Panc1 (cell line): ENCODE data around the gene C13orf42. TPM values are rescaled to one million over a fixed set of nuclear protein-coding genes. Genes with fewer than 3 reads are reported as not detected.

Source experiments
- ATAC-seq: fragments of 200-7000 bp; cut with Tn5 transposase; 2 replicates; pipeline ENCODE4 v1.9.1; 2020; ENCODE audit warnings: mild to moderate bottlenecking, moderate library complexity
- BruUV-seq: library from RNA; stranded (reverse); fragments of 400-500 nt; replicated peaks from 2 replicates; lab custom pipeline; 2021; lab: Mats Ljungman, UMichigan
- CTCF ChIA-PET: fragments of 300-600 bp; sonication (Branson Sonifier 250); formaldehyde crosslinking; loops from one replicate; lab custom pipeline; 2022; ENCODE audit warnings: antibody characterized with exemption; lab: Charles Lee
- POLR2A ChIA-PET: fragments of 300-600 bp; sonication (Branson Sonifier 250); formaldehyde crosslinking; loops from one replicate; lab custom pipeline; 2022; ENCODE audit warnings: antibody characterized with exemption; lab: Charles Lee
- DNase-seq: peaks from one replicate; pipeline ENCODE4 v3.0.0-alpha.2; 2010; ENCODE audit warnings: low read depth, low spot score
- H3K27ac ChIP-seq: 2 replicates; pipeline ENCODE4 v1.5.1; 2011; ENCODE audit warnings: mild to moderate bottlenecking, low read length, inconsistent platforms
- H3K27me3 ChIP-seq: fragments of 200-500 bp; sonication (Bioruptor generic); 2 replicates; pipeline ENCODE4 v1.6.0; 2014; ENCODE audit warnings: low read length, inconsistent platforms; ENCODE audit not compliant: control insufficient read depth, insufficient read depth
- H3K36me3 ChIP-seq: fragments of 200-500 bp; sonication (Bioruptor generic); 2 replicates; pipeline ENCODE4 v1.5.1; 2014; ENCODE audit warnings: inconsistent platforms, mild to moderate bottlenecking, low read length, moderate library complexity; ENCODE audit not compliant: control insufficient read depth, insufficient read depth
- H3K4me1 ChIP-seq: 2 replicates; pipeline ENCODE4 v1.5.1; 2011; ENCODE audit warnings: inconsistent platforms, mild to moderate bottlenecking, low read length, moderate library complexity; ENCODE audit not compliant: control insufficient read depth, insufficient read depth
- H3K4me3 ChIP-seq, 2 experiments: 2 replicates each; pipeline ENCODE4 v1.5.1; 2011 to 2012; ENCODE audit warnings: low read depth in 2 of 2, low read length in 2 of 2, mild to moderate bottlenecking in 2 of 2, inconsistent platforms in 1 of 2, moderate library complexity in 1 of 2
- H3K9me3 ChIP-seq: fragments of 200-500 bp; sonication (Bioruptor generic); 2 replicates; pipeline ENCODE4 v1.5.1; 2014; ENCODE audit warnings: low read depth, mild to moderate bottlenecking, inconsistent platforms, low read length, moderate library complexity; ENCODE audit not compliant: control insufficient read depth, insufficient read depth
- CTCF ChIP-seq: fragments of 450-650 bp; IDR thresholded peaks from 2 replicates; pipeline ENCODE4 v1.5.1; 2017; ENCODE audit warnings: mild to moderate bottlenecking
- POLR2AphosphoS5 ChIP-seq: IDR thresholded peaks from 2 replicates; pipeline ENCODE4 v1.6.1; 2012; ENCODE audit warnings: mild to moderate bottlenecking, low read depth, low read length, moderate library complexity
- REST ChIP-seq, 2 experiments: IDR thresholded peaks; 2 replicates each; pipeline ENCODE4 v1.6.1; 2011 to 2012; ENCODE audit warnings: low read depth in 2 of 2, control low read depth in 1 of 2, low read length in 1 of 2, mild to moderate bottlenecking in 1 of 2, moderate library complexity in 1 of 2; ENCODE audit not compliant: insufficient read depth in 1 of 2
- SIN3A ChIP-seq: IDR thresholded peaks from 2 replicates; pipeline ENCODE4 v1.6.1; 2012; ENCODE audit warnings: low read depth, mild to moderate bottlenecking, low read length, moderate library complexity, borderline replicate concordance; ENCODE audit not compliant: insufficient read depth
- TCF7L2 ChIP-seq: IDR thresholded peaks from 2 replicates; pipeline ENCODE4 v1.6.1; 2011; ENCODE audit warnings: mild to moderate bottlenecking, low read depth, low read length, inconsistent platforms
- in situ Hi-C: cut with HindIII; loops from 2 replicates; pipeline ENCODE4 v1.10.0; 2016; ENCODE audit warnings: low sequenced_read_pairs, low pct_unique_long_range_greater_than_20kb
- intact Hi-C: fragments of 100-400 bp; cut with micrococcal nuclease; formaldehyde crosslinking; loops from one replicate; pipeline ENCODE4 v1.10.0; 2022; ENCODE audit not compliant: unreplicated experiment
- total RNA-seq: library from RNA; stranded (reverse); gene quantifications from one replicate; pipeline ENCODE4 v1.2.1, GENCODE V29; 2021; ENCODE audit not compliant: unreplicated experiment

Gene C13orf42
- total RNA-seq, 1 experiment from 2014 or later, result not detected

DNA sequence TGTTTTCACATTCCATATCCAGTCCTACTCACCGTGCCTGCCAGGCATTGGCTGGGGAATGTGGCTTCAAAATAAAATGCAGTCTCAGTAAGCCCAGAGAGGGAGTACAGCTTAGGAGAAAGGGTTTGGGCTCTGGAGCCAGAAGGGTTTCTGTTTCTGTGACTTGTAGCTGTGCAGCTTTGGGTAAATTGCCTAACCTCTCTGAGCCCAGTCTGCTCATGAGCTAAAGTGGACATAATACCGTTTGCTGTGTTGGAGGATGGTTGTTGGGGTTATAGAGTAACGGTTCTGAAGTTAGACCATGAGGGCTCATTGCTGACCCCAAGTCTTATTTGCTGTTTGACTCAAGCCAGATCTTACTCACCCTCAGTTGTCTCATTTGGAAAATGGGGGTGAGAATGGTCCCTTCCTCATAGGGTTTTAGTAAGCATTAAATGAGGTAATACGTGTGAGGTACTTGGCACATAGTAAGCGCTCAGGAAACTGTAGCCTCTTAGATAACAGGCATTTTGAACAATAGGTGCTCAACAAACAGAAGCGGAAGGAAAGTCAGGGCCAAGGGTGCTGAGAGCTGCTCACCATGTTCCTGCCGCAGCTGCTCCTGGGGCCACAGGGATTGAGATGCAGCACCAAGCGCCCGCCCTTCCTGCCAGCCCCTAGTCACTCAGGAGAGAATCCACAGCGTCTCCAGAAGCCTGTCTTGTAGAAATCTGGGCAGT, 45.5 kb downstream of the C13orf42 start:
- H3K27ac ChIP-seq, result no peak overlapping the region
- no peaks in the 10 kb centered on the region for H3K9me3 ChIP-seq
- ChIA-PET CTCF (no interaction called here), POLR2A (no interaction called here)
- DNase-seq (no peak), ATAC-seq (no peak)
- BruUV-seq, result no TSS peak
- no peaks in the 10 kb centered on the region for H3K27me3 ChIP-seq
- intact Hi-C loops (no loop called here), in situ Hi-C loops (no loop called here)
- no peak overlapping the region for H3K4me3 ChIP-seq
- TF ChIP-seq SIN3A (no peak), CTCF (no peak), POLR2AphosphoS5 (no peak), REST (IDR thresholded peaks at IDR 0.05; ENCODE audit: insufficient read depth in 1 of 2, low read depth in 2 of 2, low read length in 1 of 2) (no peak), TCF7L2 (no peak)
- H3K4me1 ChIP-seq, result peaks cover 2% of the 10 kb centered on the region; the same call in 1 of the 2 replicates
- no peaks in the 10 kb centered on the region for H3K36me3 ChIP-seq

DNA sequence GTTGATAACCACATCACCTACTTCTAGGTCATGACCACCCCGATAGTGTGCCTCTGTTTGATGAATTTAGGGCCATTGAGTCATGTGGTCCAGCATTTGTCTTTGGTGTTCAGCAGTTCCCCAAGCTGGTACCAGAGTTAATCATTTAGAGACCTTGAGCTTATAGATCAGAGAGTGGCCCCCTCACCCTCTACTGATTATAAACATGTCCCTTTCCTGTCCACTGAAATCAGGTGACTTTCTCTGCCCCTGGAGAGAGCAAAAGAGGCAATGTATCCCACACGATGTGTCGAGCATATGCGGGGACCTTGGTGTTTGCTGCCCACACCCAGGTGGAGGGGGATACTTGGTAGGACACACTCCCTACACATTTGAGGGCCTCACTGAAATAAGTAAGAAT, 46.3 kb downstream of the C13orf42 start:
- Histone ChIP-seq H3K27me3 (no peaks in the 10 kb centered on the region), H3K36me3 (no peaks in the 10 kb centered on the region), H3K27ac (no peak overlapping the region), H3K9me3 (no peaks in the 10 kb centered on the region), H3K4me3 (no peak overlapping the region), H3K4me1 (0 out of 2 replicates have a peak, but pooled peaks cover under 1% of the 10 kb centered on the region)
- in situ Hi-C loops, result no loop called here
- POLR2A ChIA-PET, result no interaction called here
- no TSS peak for BruUV-seq
- TF ChIP-seq SIN3A, result no peak
- no peak for TF ChIP-seq TCF7L2
- no peak for TF ChIP-seq REST (IDR thresholded peaks at IDR 0.05; ENCODE audit: insufficient read depth in 1 of 2, low read depth in 2 of 2, low read length in 1 of 2)
- no peak for TF ChIP-seq CTCF
- TF ChIP-seq POLR2AphosphoS5, result no peak
- CTCF ChIA-PET, result no interaction called here
- no peak for DNase-seq
- intact Hi-C loops, result no loop called here
- ATAC-seq, result no peak
